NCI-H146 (cell line): Measurements from ENCODE around the gene XKR7.

Experiments used
- DNase-seq: peaks from one replicate; lab custom pipeline; 2025; lab: John Stamatoyannopoulos, UW

Gene XKR7

DNA sequence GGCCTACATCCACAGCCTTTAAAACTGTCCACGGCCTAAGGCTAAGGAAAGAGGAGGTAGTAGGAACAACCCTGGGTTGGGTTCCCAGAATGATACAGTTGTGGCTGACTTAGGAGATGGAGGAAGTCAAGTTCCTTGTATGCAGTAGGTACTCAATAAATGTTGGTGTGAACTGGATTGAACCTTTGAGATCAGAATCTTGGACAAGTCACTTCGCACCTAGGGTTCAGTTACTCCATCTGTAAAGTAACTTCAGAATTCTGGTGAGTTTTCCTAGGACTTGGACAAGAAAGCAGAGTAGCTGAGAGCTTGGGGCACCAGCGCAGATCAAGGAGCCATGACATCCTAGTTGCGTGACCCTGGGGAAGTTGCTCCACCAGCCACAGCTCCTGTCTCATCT is 9.1 kb downstream of the XKR7 start:
- no peak for DNase-seq

DNA sequence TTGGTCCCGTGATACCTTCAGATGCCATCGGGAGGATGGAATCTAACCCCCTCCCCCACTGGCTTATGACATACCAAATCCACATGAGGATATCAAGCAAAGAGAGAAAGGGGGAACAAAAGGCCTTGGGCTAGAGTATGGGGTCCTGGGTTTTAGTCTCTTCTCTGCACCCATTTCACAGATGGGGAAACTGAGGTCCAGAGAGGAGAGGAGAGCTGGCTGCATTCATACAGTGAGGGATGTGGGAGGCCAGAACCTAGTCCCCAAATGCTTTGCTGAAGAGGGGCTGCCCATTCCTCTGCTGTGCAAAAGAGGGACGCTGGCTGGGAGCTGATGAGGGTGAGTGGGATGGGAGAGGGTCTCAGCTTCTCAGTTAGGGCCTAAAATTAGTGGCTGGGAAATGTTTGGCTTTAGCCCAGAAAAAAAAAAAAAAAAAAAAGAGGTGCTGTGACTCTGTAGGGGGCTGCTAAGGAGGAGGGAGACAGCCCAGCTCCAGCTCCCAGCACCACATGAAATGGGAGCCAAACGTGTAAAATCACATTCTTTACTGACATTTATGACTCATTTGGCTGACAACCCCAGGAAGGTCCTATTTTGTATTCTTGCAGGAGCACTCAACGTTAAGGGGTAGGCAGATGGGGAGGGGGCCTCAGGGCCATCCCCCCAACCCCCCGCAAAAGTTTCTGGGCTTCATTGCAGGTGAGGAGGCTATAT is 11.9 kb downstream of the XKR7 start:
- DNase-seq = no peak

DNA sequence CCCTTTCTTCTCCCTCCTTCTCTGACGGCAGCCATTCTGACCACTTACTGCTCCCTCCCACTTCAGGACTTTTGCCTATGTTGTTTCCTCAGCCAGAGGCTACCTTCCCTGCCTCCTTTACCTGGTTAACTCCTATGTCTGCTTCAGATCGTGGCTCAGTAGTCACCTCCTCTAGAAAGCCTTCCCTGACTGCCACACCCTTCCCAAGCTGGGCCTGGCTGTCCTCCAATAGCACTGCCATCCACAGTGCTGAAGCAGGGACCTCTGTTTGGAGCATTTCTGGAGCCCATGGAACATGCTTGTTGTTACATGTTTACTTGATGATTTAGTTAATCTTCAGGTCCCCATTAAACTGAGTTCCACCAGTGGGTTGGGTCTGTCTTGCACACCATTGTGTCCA is 13.8 kb downstream of the XKR7 start:
- DNase-seq = no peak

DNA sequence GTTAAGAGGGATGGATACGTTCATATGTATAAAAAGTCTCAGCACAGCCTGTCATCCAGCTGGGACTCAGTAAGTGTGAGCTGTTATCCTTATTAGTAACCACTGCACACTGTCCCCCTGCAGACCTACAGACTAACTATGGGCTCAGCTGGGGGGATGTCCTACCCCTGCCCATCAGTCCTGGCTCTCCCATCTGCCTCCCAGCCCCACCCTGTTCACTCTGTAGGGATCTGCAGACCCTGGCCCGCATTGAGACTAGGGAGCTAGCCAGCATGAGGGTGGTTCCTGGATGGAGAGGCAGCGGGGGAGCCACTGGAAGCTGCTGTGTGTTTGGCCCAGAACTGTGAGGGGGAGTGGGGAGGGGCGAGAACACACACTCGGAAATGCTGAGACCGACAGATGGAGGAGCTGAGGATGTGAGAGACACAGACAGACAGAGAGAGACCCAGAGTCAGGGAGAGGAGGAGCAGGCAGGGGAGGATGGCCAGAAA is 17.1 kb downstream of the XKR7 start:
- DNase-seq = no peak

DNA sequence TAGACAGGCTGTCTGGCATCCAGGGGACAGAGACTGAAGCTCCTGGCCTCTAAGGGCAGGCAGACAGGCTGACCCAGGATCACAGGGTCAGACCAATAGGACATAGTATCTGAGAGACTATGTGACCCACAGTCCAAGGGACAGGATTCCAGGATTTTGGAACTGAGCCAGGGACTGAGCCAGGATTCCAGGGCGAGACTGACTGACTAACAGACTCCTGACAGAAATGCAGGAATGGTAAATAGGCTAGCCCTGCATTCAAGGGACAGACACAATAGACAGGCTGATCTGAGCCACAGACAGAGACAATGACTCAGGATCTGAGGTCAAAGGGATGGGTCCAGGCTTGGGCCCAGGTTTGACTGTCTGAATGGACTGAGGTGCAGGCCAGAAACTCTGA is 19.8 kb downstream of the XKR7 start:
- no peak for DNase-seq

DNA sequence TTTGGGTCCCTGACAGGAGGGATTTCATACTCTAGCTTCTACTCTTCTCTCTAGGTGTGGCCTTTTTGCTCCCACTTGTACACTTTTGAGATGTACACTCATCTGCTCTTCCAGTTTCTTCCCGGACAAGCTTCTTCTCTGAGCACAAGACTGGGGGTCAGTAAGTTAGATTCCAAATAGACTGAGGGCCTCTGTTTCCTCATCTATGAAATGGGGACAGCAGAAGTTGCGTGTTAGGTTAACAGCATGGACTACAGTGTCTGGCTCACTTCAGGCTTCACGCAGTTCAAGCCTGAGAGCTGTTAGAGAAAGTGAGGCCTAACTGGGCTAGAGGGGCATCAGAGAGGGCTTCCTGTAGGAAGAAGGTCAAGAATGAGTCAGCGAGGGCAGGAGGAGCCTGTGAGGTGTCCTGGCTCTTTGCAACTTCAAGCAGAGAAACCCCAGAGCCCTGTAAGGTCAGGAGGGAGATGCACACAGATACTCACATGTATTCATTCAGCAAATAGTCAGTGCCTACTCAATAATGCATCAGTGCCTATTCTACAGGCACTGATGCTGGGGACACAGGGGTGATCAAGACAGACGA is 20.6 kb downstream of the XKR7 start:
- DNase-seq = no peak

DNA sequence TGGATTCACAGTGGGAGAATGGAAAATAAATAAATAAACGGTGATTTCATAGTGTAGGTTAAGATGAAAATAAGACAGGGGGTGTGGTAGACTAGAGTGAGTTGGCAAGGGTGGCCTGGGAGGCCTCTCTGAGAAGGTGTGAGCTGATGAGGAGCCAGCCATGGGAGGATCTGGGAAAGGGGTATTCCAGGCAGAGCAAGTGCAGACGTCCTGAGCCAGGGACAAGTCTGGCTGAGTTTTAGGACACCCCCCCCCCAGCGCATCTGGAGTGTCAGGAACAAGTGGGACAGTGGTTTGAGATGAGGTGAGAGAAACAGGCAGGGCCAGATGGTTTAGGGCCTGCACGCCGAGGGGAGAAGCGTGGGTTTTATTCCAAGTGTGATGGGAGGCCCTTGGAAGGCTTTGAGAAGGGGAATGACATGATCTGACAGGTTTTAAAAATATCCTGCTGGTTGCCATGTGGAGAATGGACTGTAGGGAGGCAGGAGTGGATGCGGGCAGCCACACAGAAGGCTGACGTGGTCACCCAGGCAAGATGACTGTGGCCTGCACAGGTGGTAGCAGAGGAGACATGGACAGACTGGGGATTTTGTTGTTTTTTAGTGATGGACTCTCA is 21.2 kb downstream of the XKR7 start:
- DNase-seq = no peak

DNA sequence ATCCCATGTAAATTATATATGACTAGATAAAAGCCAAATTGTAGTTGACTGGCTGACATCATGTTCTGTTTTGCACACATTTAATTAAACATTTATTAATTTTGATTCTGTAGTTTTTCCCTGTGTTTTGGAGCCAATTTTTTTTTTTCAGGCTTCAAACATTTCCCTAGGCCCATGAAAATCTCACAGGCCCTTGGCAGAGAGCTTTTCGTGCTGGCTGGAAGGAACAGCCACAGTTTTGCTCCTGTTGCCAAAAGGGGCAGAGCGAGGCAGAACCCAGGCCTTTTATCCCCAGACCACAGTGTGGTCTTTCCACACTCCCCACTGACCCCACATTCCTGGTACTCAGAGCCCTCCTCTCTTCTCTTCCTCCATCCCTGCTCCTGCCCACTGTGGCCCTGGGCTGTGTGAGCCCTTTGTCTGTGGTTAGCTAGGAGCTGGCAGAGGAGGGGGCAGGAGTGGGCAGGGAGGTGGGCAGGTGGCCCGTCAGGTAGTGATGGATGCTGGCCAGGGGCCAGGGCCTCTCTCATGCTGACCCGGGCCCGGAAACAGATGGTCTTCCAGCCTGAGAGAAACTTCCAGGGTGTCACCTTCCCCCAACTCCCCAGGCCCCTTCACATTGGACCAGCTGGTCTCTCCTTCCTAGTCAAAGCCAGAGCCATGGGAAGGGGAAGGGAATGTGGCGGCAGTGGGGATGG is 22.8 kb downstream of the XKR7 start:
- peak; percentile 65 for DNase-seq

DNA sequence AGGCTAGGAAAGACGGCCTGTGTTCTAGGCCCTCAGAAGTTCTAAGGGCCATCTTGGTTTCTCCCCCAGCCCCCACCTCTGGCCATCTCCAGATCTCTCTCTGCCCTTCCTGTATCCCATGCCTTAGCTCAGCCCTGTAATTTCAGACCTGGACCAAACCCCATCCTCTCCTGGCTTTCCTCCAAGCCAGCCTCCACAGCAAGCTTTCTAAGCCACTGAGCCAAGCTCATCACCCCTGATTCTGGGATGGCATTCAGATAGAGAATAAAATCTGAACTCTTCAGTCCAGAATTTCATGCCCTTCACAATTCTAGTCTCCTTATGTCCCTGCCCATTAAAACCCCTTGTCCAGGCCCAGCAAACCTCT is 23.4 kb downstream of the XKR7 start:
- DNase-seq = no peak

DNA sequence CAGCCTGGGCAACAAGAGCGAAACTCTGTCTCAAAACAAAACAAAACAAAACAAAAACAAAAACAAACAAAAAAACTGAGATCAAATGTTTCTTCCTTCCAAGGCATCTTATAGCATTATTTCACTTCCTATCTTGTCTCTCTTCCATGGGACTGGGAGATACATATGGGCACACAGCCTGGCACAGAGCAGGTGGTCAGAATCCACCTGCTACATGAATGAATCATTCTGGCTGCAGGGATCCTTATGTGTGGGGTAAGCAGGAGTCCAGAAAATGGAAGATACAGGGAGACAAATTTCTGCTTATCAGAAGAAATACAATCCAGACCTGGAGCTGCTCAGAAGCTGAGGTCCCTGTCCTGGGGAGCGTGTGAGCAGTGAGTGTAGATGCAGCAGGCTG is 24.1 kb downstream of the XKR7 start:
- DNase-seq = no peak

DNA sequence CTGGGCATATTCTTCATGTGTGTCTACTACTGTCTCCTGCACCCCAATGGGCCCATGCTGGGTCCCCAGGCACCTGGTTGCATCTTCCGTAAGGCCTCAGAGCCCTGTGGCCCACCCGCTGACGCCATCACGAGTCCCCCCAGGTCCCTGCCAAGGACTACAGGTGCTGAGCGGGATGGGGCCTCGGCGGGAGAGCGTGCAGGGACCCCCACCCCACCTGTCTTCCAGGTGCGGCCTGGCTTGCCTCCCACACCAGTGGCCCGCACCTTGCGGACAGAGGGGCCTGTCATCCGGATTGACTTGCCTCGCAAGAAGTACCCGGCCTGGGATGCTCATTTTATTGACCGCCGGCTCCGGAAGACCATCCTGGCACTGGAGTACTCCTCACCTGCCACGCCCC is 29.0 kb downstream of the XKR7 start:
- no peak for DNase-seq

DNA sequence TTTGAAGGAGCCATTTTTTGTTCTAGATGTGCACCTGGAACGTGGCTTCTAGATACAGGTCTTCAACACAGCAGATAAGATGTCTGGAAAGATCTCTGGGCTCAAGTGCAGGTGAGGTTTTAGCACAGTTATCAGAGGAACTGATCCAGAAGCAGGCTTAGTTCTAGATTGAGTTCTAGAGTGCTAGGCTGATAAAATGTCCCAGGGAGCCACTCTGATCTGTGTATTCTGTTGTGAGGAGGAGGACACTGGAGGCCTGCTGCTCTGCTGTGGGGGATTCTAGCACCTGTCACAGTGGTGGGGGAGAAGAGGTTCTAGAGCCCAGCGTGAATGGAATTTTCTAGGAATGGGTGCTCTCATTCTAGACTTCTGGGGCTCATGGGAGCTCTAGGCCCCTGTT is 30.3 kb downstream of the XKR7 start:
- DNase-seq = no peak

DNA sequence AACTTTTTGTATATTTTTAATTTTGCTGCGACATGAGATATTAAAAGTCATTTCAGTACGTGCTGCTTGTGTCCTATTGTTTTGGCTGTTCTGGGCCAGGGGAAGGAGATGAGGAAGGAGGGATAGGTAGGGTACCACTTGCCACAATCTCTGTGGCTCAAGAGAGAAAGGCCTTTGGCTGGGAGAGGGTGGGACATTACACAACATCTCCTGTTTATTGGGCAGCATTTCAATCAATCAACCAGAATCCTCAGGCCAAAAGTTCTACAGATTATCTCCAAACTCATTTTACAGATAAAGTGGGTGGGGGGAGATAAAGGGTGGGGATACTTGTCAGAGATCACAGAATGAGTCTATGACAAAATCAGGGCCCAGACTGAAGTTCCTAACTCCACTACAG is 35.4 kb downstream of the XKR7 start:
- DNase-seq = no peak

DNA sequence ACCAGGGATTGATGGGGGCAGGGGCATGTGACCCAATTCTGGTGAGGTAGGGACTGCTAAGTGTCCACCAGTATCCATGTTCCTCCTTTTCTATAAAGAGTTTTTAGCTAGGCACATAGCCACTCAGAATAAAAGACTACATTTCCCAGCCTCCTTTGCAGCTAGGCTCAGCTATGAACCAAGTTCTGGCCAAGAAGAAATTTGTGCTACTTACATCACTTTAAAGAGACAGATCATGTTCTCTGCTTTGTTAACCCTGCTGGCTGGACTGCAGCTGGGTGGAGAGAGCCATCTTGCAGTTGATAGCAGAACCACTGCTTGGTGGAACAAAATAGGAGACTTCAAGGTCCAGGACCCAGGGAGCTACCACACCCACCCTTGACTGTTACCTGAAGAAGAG is 37.0 kb downstream of the XKR7 start:
- DNase-seq = no peak

DNA sequence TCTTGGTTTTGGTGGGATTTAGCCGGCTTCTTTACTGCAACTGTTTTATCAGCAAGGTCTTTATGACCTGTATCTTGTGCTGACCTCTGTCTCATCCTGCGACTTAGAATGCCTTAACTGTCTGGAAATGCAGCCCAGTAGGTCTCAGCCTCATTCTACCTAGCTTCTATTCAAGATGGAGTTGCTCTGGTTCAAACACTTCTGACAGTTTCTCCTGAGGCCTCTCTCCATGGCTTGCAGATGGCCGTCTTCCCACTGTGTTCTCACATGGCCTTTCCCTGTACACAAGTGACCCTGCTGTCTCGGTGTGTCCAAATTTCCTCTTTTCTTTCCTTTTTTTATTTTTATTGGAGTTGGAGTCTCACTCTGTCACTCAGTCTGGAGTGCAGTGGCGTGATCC is 38.1 kb downstream of the XKR7 start:
- DNase-seq = no peak

DNA sequence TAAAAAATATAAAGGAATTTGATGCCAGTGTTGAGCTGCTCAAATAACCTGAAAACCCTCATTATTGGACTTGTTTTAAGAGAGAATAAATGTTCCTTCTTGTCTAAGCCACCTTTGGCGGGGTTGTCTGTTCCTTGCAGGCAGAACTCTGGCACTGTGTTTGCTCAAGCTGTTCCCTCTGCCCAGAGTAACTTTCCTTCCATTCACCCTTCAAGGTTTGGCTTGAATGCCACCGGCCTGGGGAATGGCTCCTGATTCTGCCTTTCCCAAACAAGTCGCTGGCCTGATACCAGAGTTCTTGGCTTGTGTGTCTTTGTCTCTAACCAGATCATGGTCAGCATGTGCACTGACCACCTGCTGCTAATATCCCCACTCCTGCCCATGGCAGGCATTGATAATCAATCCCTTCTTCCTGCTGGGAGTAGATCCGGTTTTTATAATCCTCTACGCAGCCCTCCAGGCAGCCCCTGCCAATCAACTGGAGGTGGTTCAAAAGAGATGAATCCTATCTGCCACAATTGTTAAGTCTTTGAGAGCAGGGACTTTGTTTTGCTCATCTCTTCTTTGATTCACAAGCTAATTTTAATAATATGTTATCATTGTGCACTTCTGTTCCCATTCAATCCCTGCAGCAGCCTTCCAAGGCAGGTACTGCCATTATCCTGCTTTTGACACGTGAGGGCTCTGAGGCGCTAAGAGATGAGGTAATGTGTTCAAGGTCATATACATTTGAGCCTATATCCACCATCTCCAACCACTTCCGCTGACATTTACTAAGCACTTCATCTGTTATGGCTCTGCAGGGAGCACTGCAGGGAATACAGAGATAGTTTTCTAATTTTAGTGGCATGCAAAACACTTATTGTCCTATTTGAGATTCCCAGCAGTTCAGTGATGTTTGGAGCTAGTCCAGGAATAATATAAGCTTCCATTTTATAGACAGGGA is 39.2 kb downstream of the XKR7 start:
- DNase-seq = peak; percentile 97

DNA sequence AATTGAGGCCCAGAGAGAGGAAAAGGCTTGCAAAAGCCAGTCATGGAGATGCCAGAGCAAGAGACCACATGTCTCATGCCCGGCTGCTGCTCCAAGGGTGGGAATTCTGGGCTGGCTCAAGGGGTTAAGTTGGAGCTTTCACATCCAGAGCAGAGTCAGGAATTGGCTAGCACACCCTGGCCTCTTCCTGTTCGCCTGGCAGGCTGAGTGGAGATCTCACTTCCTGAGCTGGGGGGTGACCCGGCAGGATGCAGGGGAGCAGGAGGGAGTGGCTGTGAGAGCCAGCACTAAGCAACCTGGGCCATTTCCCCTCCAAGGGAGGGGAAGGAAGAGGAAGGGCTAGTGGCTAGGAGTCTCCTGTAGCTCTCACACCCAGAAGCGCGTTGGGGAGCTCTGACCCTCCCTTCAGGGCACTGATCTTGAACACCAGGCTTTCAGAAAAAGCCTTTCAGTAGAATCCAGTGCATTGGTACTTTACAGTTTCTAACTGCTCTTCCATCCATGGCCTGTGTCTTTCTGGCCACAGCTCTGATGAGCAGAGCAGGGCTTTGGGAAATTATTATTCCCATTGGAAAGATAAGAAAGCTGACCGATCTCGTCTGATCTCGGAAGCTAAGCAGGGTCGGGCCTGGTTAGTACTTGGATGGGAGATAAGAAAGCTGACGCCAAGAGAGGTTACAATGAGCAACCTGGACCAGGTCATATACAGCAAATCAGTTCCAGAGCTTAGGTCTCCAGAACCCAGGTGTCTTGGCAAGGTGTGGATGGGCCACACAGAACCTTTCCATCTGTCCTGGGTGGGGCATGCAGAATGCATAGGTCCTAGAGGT is 40.1 kb downstream of the XKR7 start:
- peak; percentile 82 for DNase-seq

DNA sequence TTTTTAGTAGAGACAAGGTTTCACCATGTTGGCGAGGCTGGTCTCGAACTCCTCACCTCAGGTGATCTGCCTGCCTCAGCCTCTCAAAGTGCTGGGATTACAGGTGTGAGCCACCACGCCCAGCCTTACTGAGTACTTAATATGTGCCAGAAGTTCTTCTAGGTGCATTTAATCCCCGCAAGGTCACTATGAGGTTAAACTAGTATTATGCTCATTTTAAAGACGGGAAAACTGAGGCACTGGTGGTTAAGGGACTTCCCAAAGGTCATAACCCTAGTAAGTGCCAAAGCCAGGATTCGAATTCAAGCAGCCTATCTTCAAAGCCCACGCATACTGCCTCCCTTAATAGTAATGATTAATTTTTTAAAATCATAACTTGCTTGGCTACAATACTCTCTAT is 41.6 kb downstream of the XKR7 start:
- no peak for DNase-seq

DNA sequence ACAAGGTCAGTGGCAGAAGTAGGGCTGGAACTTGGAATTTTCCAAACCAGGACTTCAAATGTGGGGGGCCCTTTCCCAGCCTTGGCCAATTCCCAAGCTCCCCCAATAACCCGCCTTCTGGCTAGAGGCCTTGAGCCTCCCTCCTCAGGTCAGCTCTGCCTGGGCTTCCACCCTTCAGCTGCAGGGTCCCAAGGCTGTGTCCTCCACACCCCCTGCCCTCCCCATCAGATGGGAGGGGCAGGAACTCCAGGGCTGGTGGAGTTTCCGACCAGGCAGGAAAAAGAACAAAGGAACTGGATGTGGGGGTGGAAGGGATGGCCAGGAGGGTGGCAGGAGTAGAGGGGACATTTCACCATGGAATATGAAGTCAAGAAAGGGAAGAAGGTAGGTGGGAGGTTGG is 42.1 kb downstream of the XKR7 start, which contains the start of gene CCM2L:
Gene CCM2L, plus strand, starts transcription at position 338 of the 400 bp plus-strand sequence. Its CDS starts 17 bp downstream, at position 355.
- no peak for DNase-seq

DNA sequence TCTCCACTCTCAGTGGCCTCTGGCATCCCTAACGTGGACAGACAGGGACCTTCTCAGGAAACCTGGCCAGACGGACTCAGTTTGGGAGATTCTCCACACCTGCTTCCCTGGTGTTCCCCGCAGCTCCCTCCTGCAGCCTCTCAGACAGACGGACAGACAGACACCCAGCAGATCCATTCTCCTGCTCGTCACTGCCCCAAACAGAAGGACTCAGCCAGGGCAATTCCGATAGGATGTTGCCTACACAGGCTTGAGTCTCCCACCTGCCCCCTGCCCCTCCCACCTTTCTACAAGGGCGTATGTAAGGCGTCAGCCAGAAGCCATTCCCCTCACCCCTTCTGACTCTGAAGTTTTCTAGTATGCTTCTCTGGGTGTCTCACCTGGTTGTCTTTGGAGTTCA is 42.7 kb downstream of the XKR7 start:
- DNase-seq = peak; percentile 33

DNA sequence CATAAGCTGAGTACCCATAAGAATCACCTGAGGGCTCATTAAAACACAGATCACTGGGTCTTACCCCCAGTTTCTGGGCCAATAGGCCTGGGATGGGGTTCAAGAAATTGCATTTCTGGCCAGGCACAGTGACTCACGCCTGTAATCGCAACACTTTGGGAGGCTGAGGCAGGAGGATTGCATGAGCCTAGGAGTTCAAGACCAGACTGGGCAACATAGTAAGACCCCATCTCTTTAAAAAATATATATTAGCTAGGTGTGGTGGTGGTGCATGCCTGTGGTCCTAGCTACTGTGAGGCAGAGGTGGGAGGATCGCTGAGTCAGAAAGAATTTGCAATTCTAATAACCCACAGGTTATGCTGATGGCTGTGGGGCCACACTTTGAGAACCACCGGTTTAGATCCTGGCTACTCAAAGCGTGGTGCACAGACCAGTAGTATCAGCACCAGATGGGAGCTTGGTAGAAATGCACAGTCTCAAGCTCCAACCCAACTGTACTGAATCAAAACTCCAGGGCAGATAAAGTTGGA is 44.3 kb downstream of the XKR7 start:
- no peak for DNase-seq
